Measurements from ENCODE around the gene NUDT8.

The NUDT8 gene

DNA sequence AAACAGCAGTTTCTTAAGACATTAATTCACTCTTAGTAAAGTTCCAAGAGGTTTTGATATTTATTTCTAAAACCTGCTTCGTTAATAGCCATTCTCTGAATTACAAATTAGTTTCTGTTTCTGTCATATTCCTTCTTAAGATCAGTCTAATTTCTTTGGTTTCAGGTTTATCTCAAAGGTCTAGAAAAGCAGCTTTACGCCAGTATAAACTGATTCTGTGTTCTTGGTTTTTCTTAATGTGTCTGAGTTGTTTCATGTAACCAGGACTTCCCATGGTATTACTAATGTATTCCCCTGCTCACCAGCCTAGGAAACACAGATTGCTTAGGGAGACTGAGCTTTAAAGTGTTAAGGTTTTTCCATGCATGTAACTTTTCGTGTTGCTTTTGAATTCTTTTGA lies 27.6 kb upstream of the NUDT8 start:
- no peak for TF ChIP-seq CTCF (conservative IDR thresholded peaks at IDR 0.05; ENCODE audit: low read depth, low read length)
- no peak overlapping the region for H3K4me3 ChIP-seq (ENCODE audit: low read length)
- DNase-seq (ENCODE audit: low read depth), result no peak

- DNase-seq (ENCODE audit: low read depth), result no peak
- H3K4me3 ChIP-seq (ENCODE audit: low read length), result no peak overlapping the region
- no peak for TF ChIP-seq CTCF (conservative IDR thresholded peaks at IDR 0.05; ENCODE audit: low read depth, low read length)
These were observed 26.7 kb upstream of the NUDT8 start for GRCh38 chr11:67656278-67656922.

DNA sequence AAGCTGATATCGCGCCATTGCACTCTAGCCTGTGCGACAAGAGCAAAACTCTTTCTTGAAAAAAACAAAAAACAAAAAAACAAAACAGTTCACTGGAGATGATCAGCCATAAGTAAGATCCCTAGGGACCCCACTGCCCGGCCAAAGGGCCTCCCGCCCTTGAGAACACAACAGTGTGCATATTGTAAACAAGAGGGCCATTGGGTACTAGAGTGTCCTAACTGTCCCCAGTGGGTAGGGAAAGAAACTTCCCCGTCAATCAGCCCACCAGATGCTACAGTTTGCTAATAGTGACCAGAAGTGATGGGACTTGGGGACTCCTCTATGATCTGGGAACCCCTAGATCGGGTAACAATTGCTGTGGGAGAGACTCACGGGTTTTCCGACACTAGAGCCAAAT lies 24.5 kb upstream of the NUDT8 start:
- no peak for TF ChIP-seq CTCF (conservative IDR thresholded peaks at IDR 0.05; ENCODE audit: low read depth, low read length)

DNA sequence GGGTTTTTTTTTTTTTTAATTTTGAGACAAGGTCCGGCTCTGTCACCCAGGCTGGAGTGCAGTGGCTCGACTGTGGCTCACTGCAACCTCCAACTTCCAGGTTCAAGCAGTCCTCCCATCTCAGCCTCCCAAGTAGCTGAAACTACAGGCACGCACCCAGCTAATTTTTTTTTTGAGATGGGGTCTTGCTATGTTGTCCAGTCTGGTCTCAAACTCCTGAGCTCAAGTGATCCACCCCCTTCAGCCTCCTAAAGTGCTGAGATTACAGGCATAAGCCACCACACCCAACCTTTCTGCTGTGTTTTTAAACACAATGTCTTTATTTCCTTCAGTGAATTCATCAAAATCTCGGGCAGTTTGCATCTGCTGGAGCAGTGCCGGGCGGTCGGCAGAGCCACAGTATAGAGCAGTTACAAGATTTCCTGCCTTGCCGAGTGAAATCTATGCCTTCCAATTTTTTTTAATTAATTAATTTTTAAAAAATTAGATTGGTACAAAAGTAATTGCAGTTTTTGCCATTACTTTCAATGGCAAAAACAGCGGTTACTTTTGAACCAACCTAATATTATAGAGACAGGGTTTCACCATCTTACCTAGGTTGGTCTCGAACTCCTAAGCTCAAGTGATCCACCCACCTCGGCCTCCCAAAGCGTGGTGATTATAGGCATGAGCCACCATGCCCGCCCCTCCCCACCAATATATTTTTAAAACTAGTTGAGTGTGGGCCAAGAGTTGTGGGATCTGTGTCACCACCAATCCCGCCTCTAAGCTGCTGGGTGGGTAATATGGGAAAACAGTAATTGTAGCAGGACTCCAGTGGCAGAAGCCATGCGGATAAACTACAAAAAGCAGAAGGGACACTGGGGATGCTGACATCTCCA lies 23.5 kb upstream of the NUDT8 start:
- no peak for DNase-seq (ENCODE audit: low read depth)
- H3K4me3 ChIP-seq (ENCODE audit: low read length), result no peak overlapping the region
- TF ChIP-seq CTCF (conservative IDR thresholded peaks at IDR 0.05; ENCODE audit: low read depth, low read length), result no peak

More for the DNA sequence above, 24.5 kb upstream of the NUDT8 start:
- DNase-seq (ENCODE audit: low read depth), result no peak
- H3K4me3 ChIP-seq (ENCODE audit: low read length), result no peak overlapping the region

DNA sequence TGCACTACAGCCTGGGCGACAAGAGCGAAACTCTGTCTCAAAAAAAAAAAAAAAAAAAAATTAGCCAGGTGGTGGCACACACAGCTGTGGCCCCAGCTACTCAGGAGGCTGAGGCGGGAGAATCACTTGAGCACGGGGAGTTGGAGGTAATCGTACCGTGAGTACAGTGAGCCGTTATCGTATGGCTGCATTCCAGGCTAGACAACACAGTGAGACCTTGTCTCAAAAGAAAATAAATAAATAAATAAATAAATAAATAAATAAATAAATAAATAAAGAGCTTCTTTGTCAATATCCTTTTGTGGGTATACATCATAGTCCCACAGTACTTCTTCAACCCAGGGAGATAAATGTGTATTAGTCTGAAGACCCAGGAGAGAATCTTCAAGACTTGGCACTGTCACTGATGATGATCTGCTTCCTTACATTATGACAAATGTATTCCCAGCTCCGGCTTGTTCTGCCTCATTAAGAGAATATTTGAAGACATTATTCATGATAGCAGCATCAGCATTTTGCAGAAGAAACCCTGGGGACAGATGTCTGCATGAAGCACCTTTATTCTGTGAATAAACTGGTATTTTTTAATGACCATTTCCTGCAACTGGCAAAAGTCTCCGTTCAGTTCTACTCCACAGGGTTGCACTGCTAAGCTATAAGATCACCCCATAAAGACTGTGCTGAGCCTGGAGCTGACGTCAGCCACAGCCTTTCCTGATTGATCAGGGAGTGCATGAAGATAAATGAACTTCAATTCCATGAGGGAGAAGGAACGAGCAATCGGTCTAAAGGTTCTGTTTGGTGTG lies 22.4 kb upstream of the NUDT8 start:
- H3K4me3 ChIP-seq (ENCODE audit: low read length), result no peak overlapping the region
- no peak for TF ChIP-seq CTCF (conservative IDR thresholded peaks at IDR 0.05; ENCODE audit: low read depth, low read length)
- no peak for DNase-seq (ENCODE audit: low read depth)

DNA sequence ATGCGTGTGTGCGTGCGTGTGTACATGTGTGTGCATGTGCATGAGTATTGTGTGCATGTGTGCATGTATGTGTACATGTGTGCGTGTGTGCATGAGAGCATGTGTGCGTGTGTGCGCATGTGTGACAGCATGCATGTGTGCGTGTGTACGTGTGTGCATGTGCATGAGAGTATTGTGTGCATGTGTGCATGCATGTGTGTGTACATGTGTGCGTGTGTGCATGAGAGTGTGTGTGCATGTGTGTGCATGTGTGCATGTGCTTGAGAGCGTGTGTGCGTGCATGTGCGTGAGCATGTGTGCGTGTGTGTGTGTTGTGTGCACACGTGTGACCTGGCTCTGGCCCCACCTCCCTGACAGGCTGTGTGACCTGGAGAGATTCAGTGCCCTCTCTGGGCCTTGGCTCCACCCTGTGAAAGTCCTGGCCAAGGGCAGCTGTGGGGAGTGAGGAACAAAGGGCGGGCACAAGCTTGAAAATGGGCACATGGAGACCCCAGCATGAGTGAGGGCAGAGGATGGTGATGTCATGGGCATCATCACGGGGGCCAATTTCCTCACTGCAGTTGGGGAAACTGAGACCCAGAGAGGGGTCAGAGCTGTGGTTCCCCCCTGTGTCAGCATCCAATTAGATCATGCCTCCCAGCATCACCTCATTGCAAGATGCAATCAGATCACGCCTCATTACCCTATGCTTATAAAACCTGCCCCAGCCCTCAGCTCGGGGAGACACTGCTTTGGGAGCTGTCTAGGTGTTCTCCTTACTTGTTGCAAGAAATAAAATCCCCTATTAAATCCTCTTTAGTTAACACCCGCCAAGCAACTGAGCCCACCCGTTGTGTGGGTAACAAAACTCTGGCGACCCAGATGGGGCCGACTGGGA lies 20.1 kb upstream of the NUDT8 start:
- TF ChIP-seq CTCF (conservative IDR thresholded peaks at IDR 0.05; ENCODE audit: low read depth, low read length), result no peak
- peak overlapping the region; percentile 40 for H3K4me3 ChIP-seq (ENCODE audit: low read length)
- DNase-seq (ENCODE audit: low read depth), result no peak

All from retinal pigment epithelial cell (primary cell).